HG03442 (cell line): ENCODE measurements around the gene C2CD4C.
"Not testable (repeated sequence)": the region's sequence is repeated elsewhere in the genome, so short reads cannot be mapped to it uniquely, and the experiment has no call there.

Experiments used
- ATAC-seq: cut with Tn5 transposase; IDR thresholded peaks from one replicate; pipeline ENCODE4 v1.9.1; 2021; ENCODE audit warnings: mild to moderate bottlenecking, moderate library complexity; ENCODE audit not compliant: unreplicated experiment

The C2CD4C gene

DNA sequence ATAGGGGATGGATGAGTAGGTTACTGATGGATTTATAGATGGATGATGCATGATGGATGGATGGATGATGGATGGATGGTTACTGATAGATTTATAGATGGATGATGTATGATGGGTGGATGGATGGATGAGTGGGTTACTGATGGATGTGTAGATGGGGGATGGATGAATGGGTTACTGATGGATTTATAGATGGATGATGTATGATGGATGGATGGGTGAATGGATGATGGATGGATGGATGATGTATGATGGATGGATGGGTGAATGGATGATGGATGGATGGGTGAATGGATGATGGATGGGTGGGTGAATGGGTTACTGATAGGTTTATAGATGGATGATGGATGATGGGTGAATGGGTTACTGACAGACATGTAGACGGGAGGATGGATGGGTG, 6.3 kb upstream of the C2CD4C start:
- no peak for ATAC-seq

GRCh38 chr19:413756-414420, 4.9 kb upstream of the C2CD4C start:
- ATAC-seq: no peak

GRCh38 chr19:412356-413355, 3.7 kb upstream of the C2CD4C start:
- no peak for ATAC-seq

GRCh38 chr19:411723-412355, 2.9 kb upstream of the C2CD4C start:
- ATAC-seq: no peak

DNA sequence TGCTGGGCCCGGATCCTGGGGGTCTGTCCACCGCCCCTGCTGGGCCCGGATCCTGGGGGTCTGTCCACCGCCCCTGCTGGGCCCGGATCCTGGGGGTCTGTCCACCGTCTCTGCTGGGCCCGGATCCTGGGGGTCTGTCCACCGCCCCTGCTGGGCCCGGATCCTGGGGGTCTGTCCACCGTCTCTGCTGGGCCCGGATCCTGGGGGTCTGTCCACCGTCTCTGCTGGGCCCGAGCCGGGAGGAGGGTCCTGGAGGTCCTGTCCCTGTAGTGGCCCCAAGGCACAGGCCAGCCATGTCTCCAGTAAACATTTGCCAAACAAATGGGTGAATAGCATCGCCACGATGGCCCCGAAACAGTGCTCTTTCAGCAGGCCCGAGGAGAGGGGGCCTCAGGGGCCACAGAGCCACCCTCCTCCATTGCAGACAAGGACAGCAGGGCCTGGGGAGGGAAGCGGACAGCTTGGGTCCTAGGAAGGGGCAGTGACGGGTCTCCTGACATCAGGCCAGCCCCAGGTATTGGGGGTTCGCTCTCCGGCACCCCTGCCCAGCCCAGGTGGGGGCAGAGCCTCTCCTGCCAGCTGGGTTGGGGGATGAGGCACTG, 2.3 kb upstream of the C2CD4C start:
- not testable (repeated sequence) for ATAC-seq

DNA sequence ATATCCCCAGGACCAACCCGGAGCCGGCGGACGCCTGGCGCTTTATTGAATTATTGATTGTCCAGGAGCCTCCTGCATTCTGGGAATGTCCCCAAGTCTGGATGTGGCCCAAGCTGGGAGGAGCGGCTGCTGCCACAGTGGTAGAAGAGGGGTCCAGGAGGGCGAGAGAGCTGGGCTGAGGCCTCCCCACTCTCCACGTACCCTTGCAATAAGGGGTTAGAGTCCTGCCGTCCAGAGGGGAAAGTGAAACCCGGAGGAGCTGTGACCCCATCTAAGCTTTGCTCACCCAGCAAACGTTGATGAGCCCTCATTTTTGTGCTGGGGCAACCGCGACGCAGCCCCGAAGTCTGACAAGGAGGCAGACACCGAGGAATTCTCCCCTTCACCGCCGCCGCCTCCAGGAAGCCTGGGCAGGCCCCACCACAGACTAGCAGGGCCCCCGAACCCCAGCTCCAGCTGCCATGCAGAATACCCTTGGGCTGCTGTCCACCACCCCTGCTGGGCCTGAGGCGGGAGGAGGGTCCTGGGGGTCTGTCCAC, 1.4 kb upstream of the C2CD4C start:
- no peak for ATAC-seq

DNA sequence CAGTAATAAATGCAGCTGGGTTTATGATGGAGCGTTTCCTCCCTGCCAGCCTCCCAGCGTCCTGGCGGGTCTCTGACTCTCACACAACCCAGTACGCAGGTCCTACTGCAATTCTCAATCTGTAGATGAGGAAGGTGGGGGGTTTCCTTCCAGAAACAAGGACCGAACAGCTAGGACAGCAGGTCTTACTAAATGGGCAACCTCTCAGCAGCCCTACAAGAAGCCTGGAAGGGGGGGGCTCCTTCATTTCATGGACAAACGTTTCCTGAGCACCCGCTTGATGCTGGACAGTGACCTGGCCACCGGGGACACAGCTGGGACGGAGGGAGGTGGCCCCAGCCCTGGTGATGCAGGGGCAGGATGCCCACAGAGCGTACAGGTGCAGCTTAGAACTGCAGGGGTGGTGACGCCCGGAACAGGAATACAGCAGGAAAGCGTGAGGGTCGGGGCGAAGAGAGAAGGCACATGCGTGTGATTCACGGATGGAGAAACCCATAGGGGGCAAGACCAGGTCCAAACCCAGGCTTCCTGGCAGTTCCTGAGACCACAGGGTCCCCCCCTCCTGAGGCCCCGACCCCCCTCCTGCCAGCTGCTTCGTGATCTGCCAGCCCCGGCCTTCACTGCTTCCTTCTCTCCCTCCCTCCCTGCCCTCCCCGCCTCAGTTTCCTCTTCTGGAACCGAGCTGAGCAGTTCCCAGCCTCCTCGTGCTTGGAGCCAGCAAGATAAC, 732 bp upstream of the C2CD4C start:
- no peak for ATAC-seq

DNA sequence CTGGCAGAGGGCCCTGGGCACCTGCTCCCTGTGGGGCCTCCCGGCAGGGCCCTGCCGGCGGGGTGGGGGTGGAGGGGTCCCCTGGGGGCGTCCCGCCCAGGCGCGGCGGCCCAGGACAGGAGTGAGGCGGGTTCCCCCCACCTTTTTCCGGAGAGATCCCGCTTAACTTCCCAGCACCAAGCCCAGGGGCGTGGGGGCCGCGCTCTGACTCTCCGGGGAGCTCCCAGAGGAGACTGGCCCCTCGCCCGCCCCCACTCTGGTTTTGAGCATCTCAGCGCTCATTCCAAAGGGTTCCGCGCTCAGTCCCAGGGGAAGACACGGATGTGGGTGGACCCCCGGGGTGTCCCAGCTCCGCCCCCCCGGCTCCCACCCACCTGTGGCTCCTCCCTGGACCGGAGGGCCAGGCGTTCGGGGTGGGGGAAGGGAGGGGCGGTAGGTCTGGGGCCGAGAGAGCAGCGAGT, 476 bp downstream of the C2CD4C start:
- ATAC-seq: no peak

DNA sequence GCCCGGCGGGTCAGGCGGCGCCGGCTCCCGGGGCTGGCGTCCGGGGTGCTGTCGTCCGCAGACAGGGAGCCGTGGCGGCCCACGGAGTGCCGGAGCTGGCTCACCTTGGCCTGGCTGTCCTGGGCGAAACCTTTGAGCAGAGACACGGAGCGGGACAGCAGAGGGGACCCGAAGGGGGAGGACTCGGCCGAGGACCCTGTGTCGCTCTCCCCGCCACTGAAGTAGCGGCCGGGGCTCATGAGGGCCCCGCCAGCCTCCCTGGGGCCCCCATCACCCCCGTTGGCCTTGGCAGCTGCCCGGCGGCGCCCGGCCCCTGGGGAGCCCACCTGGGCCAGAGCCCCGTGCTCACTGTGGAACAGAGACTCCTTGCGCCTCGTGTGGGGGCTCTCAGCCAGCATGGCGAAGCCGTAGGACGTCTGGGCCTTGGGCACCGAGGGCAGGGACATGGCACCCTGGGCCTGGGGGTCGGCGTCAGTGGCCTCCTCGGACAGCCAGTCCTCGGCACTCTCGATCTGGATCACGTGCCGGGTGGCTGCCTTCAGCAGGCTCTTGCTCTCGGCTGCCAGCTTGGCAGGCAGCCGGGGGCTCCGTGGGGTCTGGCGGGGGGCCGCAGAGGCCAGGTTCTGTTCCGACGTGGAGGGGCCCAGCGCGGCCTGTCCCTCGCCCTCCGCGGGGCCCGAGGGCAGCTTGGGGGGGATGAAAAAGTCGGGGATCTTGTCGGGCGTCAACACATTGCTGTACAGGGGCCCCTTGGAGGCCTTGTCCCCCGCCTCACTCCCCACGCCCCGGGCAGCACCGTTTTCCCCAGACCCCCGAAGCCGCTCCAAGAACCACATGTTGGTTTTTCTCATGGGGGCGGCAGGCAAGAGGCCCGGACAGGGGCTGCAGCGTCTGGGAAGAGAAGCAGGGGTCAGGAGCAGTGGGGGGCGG, 1.2 kb downstream of the C2CD4C start:
- ATAC-seq: no peak

DNA sequence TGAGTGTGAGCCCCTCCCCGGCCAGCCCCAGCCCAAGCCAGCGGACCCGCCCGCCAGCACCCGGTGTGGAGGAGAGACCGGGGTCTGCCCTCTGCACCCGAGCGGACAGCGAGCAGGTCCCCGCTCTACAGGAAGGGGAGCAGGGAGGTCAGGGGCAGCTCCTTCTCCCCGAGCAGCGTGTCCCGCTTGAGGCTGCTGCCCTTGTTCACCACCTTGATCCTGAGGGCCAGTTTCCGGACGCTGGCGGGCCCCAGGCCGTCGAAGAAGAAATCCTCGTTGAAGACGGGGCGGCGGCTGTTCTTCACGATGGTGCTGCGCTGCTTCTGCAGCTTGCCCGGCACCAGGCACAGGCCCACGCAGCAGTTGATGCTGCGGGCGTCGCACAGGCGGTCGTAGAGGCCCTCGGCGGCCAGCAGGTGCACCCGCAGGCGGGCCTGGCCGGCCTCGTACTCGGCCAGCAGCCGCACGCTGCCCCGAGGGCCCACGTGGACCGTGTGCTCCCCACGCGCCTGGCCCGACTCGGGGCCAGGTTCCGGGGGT, 1.9 kb downstream of the C2CD4C start:
- ATAC-seq: no peak

- ATAC-seq: no peak
Measured at GRCh38 chr19:406135-406781, 2.7 kb downstream of the C2CD4C start.

DNA sequence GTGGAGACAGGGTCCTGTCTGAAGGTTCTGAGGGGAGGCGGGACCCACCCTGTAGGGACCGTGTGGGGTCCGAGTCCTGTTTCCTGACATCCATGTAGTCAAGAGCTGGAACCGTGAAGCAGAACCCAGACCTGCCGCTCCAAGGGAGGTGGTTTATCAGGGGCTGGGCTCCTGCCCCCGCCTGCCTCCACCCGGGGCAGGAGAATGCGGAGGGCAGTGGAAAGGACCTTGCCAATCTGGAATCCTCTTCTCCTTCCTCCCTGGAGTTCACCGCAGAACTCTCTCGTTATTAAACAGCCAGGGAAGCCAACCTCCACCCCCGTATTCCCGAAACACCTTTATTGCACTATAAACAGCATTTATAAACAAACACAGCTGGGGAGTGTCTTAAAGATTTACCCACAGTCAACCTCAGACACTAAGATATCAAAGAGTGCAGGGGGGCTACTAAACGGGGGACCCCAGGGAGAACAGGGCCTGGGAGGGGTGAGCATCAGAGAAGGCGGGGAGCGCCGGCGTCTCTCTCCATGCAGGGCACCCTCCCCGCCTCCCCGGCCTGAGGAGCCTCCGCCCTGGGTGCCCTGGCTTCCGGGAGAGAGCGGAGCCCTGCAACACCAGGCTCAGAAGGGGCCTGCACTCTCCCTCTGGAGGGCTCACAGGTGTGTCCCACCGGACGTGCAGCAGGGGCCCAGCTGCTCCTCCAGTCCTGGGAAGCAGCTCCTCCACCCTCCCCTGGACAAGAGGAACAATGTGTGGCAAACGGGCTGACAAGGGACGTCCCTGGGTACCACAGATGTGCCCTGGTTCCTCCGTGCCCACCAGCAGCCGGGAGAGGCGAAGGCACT, 3.6 kb downstream of the C2CD4C start:
- no peak for ATAC-seq

DNA sequence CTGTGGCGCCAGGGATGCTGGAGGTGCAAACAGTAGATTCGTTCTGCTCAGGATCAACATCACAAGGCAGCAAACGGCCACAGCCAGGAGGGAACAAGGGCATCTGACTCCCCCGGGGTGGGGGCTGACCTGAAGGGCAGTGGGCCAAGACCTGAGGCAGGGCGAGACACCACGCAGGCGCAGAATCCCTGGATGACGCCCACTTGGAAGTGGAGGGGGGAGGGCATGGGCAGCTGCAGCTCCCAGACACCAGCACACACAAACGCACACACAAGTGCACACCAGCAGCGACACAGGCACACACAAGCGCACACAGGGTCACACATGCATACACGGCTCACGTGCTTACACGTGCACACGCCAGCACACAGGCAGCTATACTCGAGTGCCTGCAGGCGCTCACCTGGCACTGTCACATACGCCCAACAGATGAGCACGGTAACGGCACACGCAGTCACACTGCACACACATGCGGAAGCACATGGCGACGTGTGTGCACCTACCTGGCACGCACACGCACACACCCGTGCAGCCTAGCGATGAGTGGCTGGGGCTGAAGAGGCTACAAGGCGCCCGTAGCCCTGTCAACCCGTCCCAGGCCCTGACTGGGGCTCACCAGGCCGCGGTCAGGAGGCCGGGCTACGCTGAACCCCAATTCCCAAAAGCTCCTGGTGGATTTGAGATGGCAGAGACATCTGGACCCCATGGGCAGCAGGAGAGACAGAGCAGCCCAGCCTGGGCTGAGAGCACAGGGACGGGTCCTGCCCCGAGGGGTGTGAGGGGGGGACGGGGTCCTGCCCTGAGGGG, 5.5 kb downstream of the C2CD4C start:
- ATAC-seq: no peak

- no peak for ATAC-seq
Measured at GRCh38 chr19:402786-403185, 6.2 kb downstream of the C2CD4C start.

DNA sequence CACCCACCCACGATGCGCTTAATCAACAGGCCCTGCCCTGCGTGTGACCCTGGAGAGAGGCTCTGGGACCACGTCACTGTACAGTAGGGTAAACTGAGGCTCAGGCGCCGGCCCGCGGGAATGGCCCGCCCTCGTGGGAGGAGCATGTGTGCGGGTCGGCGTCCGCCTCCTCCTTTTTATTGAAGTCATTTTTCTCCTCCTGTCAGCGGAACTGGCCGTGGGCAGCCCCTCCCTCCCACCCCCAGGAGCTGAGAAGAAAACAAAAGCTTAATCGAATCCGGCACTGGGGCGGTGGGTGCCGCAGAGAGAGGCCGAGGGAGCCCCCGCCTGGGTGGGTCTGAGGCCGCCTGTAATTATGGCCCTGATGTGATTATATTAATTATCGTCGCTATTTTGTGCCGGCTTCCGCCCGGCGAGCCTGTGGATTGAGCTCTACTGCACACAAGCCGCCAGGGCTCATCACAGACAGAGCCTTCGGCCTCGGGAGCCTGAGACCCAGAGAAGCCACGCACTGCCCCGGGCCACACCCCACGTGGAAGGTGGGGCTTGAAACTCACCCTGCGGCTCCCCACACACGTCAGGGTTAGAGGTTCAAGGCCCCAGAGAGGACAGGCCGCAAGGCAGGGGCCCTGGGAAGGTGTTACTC, 7.0 kb downstream of the C2CD4C start:
- ATAC-seq: no peak
